Activated T-cell treated with anti-CD3 and anti-CD28 coated beads, Interleukin-2, amount 50 U/mL, for 48 hours (primary cell): ENCODE data around the gene USE1.
"Not testable (repeated sequence)": the region's sequence is repeated elsewhere in the genome, so short reads cannot be mapped to it uniquely, and the experiment has no call there.

Experiments used
- DNase-seq, 2 experiments: peaks; one replicate each; pipeline ENCODE4 v3.0.0-alpha.2; 2020

USE1 gene, protein sequence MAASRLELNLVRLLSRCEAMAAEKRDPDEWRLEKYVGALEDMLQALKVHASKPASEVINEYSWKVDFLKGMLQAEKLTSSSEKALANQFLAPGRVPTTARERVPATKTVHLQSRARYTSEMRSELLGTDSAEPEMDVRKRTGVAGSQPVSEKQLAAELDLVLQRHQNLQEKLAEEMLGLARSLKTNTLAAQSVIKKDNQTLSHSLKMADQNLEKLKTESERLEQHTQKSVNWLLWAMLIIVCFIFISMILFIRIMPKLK

DNA sequence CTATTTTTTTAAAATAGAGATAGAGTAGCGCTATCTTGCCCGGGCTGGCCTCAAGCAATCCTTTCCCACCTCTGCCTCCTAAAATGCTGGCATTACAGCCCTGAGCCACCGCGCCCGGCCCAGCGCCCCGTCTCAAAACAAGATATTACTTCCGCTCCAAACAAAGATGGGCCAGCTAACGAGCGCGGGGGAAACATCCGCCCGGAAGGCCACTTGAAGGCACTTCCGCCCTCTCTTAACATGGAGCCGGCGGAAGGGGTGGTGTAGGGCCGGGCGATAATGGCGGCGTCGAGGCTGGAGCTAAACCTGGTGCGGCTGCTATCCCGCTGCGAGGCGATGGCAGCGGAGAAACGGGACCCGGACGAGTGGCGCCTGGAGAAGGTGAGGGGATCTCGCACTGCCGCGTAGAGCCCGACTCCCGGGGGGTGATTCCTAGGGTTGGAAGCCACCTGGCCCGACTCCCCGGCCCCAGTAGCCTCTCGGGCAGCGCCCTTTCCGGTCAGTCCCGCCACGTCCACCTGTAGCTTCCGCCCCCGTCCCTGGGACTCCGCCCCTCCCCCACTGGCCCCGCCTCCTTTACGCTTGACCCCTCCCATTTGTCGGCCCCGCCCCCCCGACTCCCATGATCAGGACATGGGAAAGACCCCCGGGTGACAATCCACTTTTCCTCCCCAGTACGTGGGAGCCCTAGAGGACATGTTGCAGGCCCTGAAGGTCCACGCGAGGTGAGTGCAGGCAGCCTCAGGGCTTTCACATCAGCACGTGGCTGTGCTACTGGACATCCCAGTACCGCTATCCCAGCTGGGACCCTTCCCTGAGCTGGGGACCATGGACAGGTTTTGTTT is at the start of gene USE1:
TSS of gene USE1 (plus strand) at position 231 of the 845 bp plus-strand sequence. CDS start at position 280, 49 bp downstream.
- DNase-seq, result peak; percentile 88 to 89

DNA sequence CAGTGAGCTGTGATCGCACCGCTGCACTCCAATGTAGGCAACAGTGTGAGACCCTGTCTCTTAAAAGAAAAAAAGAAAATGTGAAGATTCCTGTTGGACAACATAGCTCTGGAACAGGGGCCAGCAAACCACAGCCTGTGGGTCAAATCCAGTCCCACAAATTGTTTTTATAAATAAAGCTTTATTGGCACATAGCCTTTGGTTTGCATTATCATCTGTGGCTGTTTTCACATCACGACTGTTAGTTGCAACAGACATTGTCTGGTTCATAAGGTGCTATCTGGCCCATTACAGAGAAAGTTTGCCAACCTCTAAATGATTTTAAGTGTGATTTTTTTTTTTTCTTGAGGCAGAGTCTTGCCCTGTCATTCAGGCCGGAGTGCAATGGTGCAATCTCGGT is 49.4 kb upstream of the USE1 start:
- no peak for DNase-seq

- DNase-seq, result no peak
These were observed 44.4 kb upstream of the USE1 start for GRCh38 chr19:17170538-17171297.

DNA sequence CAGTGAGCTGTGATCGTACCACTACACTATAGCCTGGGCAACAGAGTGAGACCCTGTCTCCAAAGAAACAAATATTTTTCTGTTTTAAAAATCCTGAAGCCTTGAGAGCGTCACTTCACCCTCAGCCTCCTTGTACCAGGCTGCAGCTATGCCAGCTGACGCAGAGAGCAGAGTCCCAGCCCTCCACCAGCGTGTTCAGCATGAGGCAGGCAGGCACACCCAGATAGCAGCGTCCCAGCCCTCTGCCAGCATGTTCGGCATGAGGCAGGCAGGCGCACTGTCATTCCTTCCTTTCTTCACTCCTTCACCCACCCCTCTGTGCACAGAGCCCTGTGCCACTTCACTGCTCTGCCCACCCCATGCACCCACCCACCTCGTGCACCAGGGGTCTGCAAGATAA is 43.3 kb upstream of the USE1 start:
- DNase-seq, result no peak

- no peak for DNase-seq
These were observed 42.4 kb upstream of the USE1 start for GRCh38 chr19:17172624-17173345.

- no peak for DNase-seq
These were observed 36.9 kb upstream of the USE1 start for GRCh38 chr19:17178291-17178690.

- no peak for DNase-seq
These were observed 34.0 kb upstream of the USE1 start for GRCh38 chr19:17180997-17181702.

DNA sequence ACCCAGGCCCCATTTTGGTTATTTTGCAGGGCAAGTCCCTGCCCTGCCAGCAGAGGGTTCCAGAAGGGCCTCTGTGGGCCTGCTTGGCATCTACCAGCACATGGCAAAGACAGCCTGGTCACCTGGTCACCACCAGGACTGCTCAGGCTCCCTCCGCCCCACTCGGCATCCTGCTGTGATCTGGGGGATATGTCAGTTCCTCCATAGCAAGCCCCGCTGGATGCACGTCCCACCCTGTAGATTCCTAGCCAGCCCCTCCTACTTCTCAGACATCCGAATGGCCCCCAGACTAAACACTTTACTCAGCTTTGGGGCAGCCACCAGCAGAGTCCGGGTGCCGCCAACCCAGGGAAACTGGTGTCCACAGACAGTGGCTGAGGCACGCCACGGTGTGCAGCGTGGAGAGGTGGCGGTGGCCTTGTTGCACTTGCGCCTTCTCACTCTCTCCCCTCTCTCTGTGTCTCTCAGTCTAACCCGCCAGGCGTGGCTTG is 31.8 kb upstream of the USE1 start:
- DNase-seq, result peak; percentile 48 to 54

- DNase-seq, result peak; percentile 43 to 56
These were observed 31.3 kb upstream of the USE1 start for GRCh38 chr19:17183858-17184321.

DNA sequence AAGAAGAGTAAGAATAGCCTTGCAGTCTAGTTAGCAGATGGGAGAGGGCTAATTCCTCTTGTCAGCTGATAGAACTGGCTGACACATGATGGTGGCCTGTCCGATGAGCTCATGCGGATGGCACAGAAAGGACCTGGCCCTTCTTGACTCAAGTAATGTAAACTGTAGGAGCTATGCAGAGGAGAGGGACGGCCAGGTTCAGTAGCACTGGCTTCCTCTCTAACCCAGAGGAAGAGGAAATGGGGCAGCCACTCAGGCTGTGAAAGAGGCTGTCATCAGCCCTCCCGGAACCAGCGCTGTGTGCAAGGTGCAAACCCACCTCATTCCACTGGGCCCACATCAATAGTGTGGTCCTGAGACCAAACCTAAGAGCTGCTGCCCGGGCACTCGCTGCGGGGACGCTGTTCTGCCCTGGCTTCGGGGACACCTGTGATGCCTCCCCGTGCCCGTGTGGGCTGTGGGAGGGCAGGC is 30.8 kb upstream of the USE1 start:
- peak; percentile 55 to 62 for DNase-seq

DNA sequence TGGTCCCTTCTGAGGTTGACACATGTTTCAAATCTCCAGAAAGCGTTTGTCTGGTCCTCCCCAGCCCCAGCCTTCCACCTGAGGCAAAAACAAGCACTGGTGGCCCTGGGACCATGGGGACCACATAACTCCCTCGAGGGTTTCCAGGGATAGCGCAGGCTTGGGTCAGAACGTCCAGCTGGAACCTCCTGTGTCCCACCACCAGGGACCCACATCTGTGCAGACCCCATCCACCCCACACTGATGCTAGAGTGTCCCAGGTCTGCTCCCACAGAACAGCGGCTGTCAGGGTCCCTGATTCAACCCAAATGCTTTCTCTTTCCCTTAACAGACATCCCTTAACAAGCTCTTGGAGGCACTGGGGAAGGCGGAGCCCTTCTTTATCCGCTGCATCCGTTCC is 29.6 kb upstream of the USE1 start:
- no peak for DNase-seq

GRCh38 chr19:17191736-17192135 is 23.4 kb upstream of the USE1 start:
- DNase-seq, result not testable (repeated sequence)

- DNase-seq, result no peak
These were observed 22.4 kb upstream of the USE1 start for GRCh38 chr19:17192751-17193150.

DNA sequence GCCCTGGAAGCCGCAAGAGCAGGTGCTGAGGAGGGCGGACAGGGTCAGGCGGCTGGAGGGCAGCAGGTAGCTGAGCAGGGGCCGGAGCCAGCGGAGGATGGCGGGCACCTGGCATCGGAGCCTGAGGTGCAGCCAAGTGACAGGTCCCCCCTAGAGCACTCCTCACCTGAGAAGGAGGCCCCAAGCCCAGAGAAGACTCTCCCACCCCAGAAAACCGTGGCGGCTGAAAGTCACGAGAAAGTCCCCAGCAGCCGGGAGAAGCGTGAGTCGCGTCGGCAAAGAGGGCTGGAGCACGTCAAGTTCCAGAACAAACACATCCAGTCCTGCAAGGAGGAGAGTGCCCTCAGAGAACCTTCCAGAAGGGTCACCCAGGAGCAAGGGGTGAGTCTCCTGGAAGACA is 20.5 kb upstream of the USE1 start:
- no peak for DNase-seq

- DNase-seq, result no peak
These were observed 20.1 kb upstream of the USE1 start for GRCh38 chr19:17195106-17195505.

DNA sequence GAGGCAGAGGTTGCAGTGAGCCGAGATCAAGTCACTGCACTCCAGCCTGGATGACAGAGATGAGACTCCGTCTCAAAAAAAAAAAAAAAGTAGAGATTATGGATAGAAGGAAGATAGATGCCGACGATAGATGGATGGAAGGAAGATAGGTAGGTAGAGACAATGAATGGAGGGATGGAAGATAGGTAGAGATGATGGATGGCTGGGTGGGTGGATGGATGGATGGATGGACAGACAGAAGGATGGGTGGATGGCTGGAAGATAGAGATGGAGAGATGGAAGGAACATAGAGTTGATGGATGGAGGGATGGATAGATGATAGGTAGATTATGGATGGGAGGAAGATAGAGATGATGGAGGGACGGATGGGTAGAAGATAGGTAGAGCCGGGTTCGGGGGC is 18.5 kb upstream of the USE1 start:
- no peak for DNase-seq

DNA sequence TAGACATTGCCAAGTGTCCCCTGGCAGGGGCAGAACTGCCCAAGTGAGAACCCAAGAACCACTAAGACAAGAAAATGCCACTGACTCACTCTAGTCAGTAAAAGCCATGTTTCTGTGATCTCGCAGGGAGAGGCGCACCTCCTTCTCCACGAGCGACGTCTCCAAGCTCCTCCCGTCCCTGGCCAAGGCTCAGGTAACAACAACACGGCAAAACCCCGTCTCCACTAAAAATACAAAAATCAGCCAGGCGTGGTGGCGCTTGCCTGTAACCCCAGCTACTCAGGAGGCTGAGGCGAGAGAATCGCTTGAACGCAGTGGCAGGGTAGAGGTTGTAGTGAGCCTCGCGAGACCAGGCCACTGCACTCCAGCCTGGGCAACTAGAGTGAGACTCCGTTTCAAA is 17.5 kb upstream of the USE1 start:
- DNase-seq, result no peak

- no peak for DNase-seq
These were observed 14.6 kb upstream of the USE1 start for GRCh38 chr19:17200408-17201079.

- peak; percentile 53 to 66 for DNase-seq
These were observed 12.9 kb upstream of the USE1 start for GRCh38 chr19:17202249-17202648.

GRCh38 chr19:17202713-17203112 is 12.4 kb upstream of the USE1 start:
- no peak for DNase-seq
